ENCODE measurements around the gene DGKI.

DGKI gene

GRCh38 chr7:137633133-137633532, 213.6 kb downstream of the DGKI start:
- H2BK15ac ChIP-seq (ENCODE audit: low read length): no peak overlapping the region

GRCh38 chr7:137628216-137628615, 218.6 kb downstream of the DGKI start:
- H2BK15ac ChIP-seq (ENCODE audit: low read length): no peak overlapping the region
- H3K9ac ChIP-seq (ENCODE audit: low read depth, low read length, poor library complexity): no peak overlapping the region
- no peak overlapping the region for H2BK12ac ChIP-seq (ENCODE audit: low read length)
- no peak overlapping the region for H2BK120ac ChIP-seq (ENCODE audit: low read depth, low read length)
- H2BK5ac ChIP-seq (ENCODE audit: low read length): no peak overlapping the region
- H3K27ac ChIP-seq (replicated peaks; ENCODE audit: low read length): no peak overlapping the region
- H4K8ac ChIP-seq (ENCODE audit: low read depth, low read length): no peak overlapping the region
- H3K9me3 ChIP-seq (replicated peaks in 1 of 2; ENCODE audit: control insufficient read depth in 2 of 2, insufficient read depth in 1 of 2, low read depth in 1 of 2, low read length in 2 of 2): peaks cover 0 to 5% of the 10 kb centered on the region in 2 donors
- H3K23ac ChIP-seq (ENCODE audit: low read depth, low read length, poor library complexity): no peak overlapping the region
- no peaks in the 10 kb centered on the region for H3K4me1 ChIP-seq (ENCODE audit: control insufficient read depth in 2 of 2, insufficient read depth in 1 of 2, low read depth in 1 of 2, low read length in 2 of 2)
- no peak overlapping the region for H2AK5ac ChIP-seq (ENCODE audit: low read depth, low read length)
- H3K18ac ChIP-seq (ENCODE audit: low read length): no peak overlapping the region
- H4K91ac ChIP-seq (ENCODE audit: low read depth, low read length, poor library complexity): no peak overlapping the region
- no CpG with 5 or more reads among the region's 3 CpGs for WGBS, 2 donors (ENCODE audit: extremely low coverage in 2 of 2, insufficient read length in 2 of 2, insufficient replicate concordance in 1 of 2)
- no peak overlapping the region for H2AFZ ChIP-seq (ENCODE audit: low read length)
- no peak overlapping the region for H3K4me2 ChIP-seq (ENCODE audit: insufficient read depth, low read length, poor library complexity, severe bottlenecking)
- no peak overlapping the region for H3K4me3 ChIP-seq (ENCODE audit: low read length in 2 of 2)
- no peaks in the 10 kb centered on the region for H3K36me3 ChIP-seq (replicated peaks in 1 of 2; ENCODE audit: control insufficient read depth in 2 of 2, insufficient read depth in 2 of 2, low read length in 2 of 2)
- H3K79me1 ChIP-seq (ENCODE audit: low read depth, low read length): no peaks in the 10 kb centered on the region
- H3K27me3 ChIP-seq (ENCODE audit: control insufficient read depth in 3 of 3, insufficient read depth in 3 of 3, low read depth in 1 of 3, low read length in 3 of 3): no peaks in the 10 kb centered on the region
- DNase-seq (ENCODE audit: low spot score): no peak
- H3K4ac ChIP-seq (ENCODE audit: low read length): no peak overlapping the region
- no peak overlapping the region for H3K14ac ChIP-seq (ENCODE audit: low read length)

More at GRCh38 chr7:137633133-137633532, 213.6 kb downstream of the DGKI start:
- Histone ChIP-seq H3K4me2 (ENCODE audit: insufficient read depth, low read length, poor library complexity, severe bottlenecking) (no peak overlapping the region), H3K4ac (ENCODE audit: low read length) (no peak overlapping the region), H2AK5ac (ENCODE audit: low read depth, low read length) (no peak overlapping the region), H3K23ac (ENCODE audit: low read depth, low read length, poor library complexity) (no peak overlapping the region), H2AFZ (ENCODE audit: low read length) (no peak overlapping the region), H3K4me3 (ENCODE audit: low read length in 2 of 2) (no peak overlapping the region), H2BK12ac (ENCODE audit: low read length) (no peak overlapping the region), H3K27ac (replicated peaks; ENCODE audit: low read length) (no peak overlapping the region), H4K91ac (ENCODE audit: low read depth, low read length, poor library complexity) (no peak overlapping the region), H3K79me1 (ENCODE audit: low read depth, low read length) (no peaks in the 10 kb centered on the region), H3K18ac (ENCODE audit: low read length) (no peak overlapping the region), H3K14ac (ENCODE audit: low read length) (no peak overlapping the region), H3K27me3 (ENCODE audit: control insufficient read depth in 3 of 3, insufficient read depth in 3 of 3, low read depth in 1 of 3, low read length in 3 of 3) (no peaks in the 10 kb centered on the region), H3K9ac (ENCODE audit: low read depth, low read length, poor library complexity) (no peak overlapping the region), H4K8ac (ENCODE audit: low read depth, low read length) (no peak overlapping the region), H3K9me3 (replicated peaks in 1 of 2; ENCODE audit: control insufficient read depth in 2 of 2, insufficient read depth in 1 of 2, low read depth in 1 of 2, low read length in 2 of 2) (no peaks in the 10 kb centered on the region), H2BK120ac (ENCODE audit: low read depth, low read length) (no peak overlapping the region), H3K36me3 (replicated peaks in 1 of 2; ENCODE audit: control insufficient read depth in 2 of 2, insufficient read depth in 2 of 2, low read length in 2 of 2) (no peaks in the 10 kb centered on the region), H3K4me1 (ENCODE audit: control insufficient read depth in 2 of 2, insufficient read depth in 1 of 2, low read depth in 1 of 2, low read length in 2 of 2) (no peaks in the 10 kb centered on the region), H2BK5ac (ENCODE audit: low read length) (no peak overlapping the region)
- no peak for DNase-seq (ENCODE audit: low spot score)
- no CpG with 5 or more reads among the region's 5 CpGs for WGBS, 2 donors (ENCODE audit: extremely low coverage in 2 of 2, insufficient read length in 2 of 2, insufficient replicate concordance in 1 of 2)

- Histone ChIP-seq H2BK15ac (ENCODE audit: low read length) (no peak overlapping the region), H3K4ac (ENCODE audit: low read length) (no peak overlapping the region), H2AK5ac (ENCODE audit: low read depth, low read length) (no peak overlapping the region), H3K27me3 (ENCODE audit: control insufficient read depth in 3 of 3, insufficient read depth in 3 of 3, low read depth in 1 of 3, low read length in 3 of 3) (no peaks in the 10 kb centered on the region), H4K8ac (ENCODE audit: low read depth, low read length) (no peak overlapping the region), H3K23ac (ENCODE audit: low read depth, low read length, poor library complexity) (no peak overlapping the region), H2BK12ac (ENCODE audit: low read length) (no peak overlapping the region), H3K27ac (replicated peaks; ENCODE audit: low read length) (no peak overlapping the region), H4K91ac (ENCODE audit: low read depth, low read length, poor library complexity) (no peak overlapping the region), H3K9ac (ENCODE audit: low read depth, low read length, poor library complexity) (no peak overlapping the region), H3K79me1 (ENCODE audit: low read depth, low read length) (no peaks in the 10 kb centered on the region), H2BK120ac (ENCODE audit: low read depth, low read length) (no peak overlapping the region), H3K36me3 (replicated peaks in 1 of 2; ENCODE audit: control insufficient read depth in 2 of 2, insufficient read depth in 2 of 2, low read length in 2 of 2) (no peaks in the 10 kb centered on the region), H2BK5ac (ENCODE audit: low read length) (no peak overlapping the region), H3K4me1 (ENCODE audit: control insufficient read depth in 2 of 2, insufficient read depth in 1 of 2, low read depth in 1 of 2, low read length in 2 of 2) (no peaks in the 10 kb centered on the region), H2AFZ (ENCODE audit: low read length) (peak overlapping the region; percentile 23), H3K14ac (ENCODE audit: low read length) (no peak overlapping the region), H3K4me2 (ENCODE audit: insufficient read depth, low read length, poor library complexity, severe bottlenecking) (no peak overlapping the region), H3K9me3 (replicated peaks in 1 of 2; ENCODE audit: control insufficient read depth in 2 of 2, insufficient read depth in 1 of 2, low read depth in 1 of 2, low read length in 2 of 2) (peaks cover 0 to 5% of the 10 kb centered on the region in 2 donors), H3K4me3 (ENCODE audit: low read length in 2 of 2) (no peak overlapping the region), H3K18ac (ENCODE audit: low read length) (no peak overlapping the region)
- peak; percentile 72 for DNase-seq (ENCODE audit: low spot score)
- WGBS, 2 donors (ENCODE audit: extremely low coverage in 2 of 2, insufficient read length in 2 of 2, insufficient replicate concordance in 1 of 2): no CpG with 5 or more reads among the region's 8 CpGs
These were observed 220.2 kb downstream of the DGKI start for GRCh38 chr7:137626469-137627067.

- no peak overlapping the region for H4K8ac ChIP-seq (ENCODE audit: low read depth, low read length)
- H3K27ac ChIP-seq (replicated peaks; ENCODE audit: low read length): no peak overlapping the region
- no peak overlapping the region for H3K23ac ChIP-seq (ENCODE audit: low read depth, low read length, poor library complexity)
- H3K9ac ChIP-seq (ENCODE audit: low read depth, low read length, poor library complexity): no peak overlapping the region
- no peaks in the 10 kb centered on the region for H3K79me1 ChIP-seq (ENCODE audit: low read depth, low read length)
- H2AFZ ChIP-seq (ENCODE audit: low read length): no peak overlapping the region
- H2BK12ac ChIP-seq (ENCODE audit: low read length): no peak overlapping the region
- no peak overlapping the region for H3K18ac ChIP-seq (ENCODE audit: low read length)
- H2BK120ac ChIP-seq (ENCODE audit: low read depth, low read length): no peak overlapping the region
- no peak overlapping the region for H3K4me3 ChIP-seq (ENCODE audit: low read length in 2 of 2)
- no peak for DNase-seq (ENCODE audit: low spot score)
- H3K36me3 ChIP-seq (replicated peaks in 1 of 2; ENCODE audit: control insufficient read depth in 2 of 2, insufficient read depth in 2 of 2, low read length in 2 of 2): no peaks in the 10 kb centered on the region
- H4K91ac ChIP-seq (ENCODE audit: low read depth, low read length, poor library complexity): no peak overlapping the region
- no CpG with 5 or more reads among the region's 7 CpGs for WGBS, 2 donors (ENCODE audit: extremely low coverage in 2 of 2, insufficient read length in 2 of 2, insufficient replicate concordance in 1 of 2)
- no peaks in the 10 kb centered on the region for H3K27me3 ChIP-seq (ENCODE audit: control insufficient read depth in 3 of 3, insufficient read depth in 3 of 3, low read depth in 1 of 3, low read length in 3 of 3)
- H3K4me1 ChIP-seq (ENCODE audit: control insufficient read depth in 2 of 2, insufficient read depth in 1 of 2, low read depth in 1 of 2, low read length in 2 of 2): no peaks in the 10 kb centered on the region
- H2BK5ac ChIP-seq (ENCODE audit: low read length): no peak overlapping the region
- no peak overlapping the region for H3K14ac ChIP-seq (ENCODE audit: low read length)
- no peak overlapping the region for H3K4me2 ChIP-seq (ENCODE audit: insufficient read depth, low read length, poor library complexity, severe bottlenecking)
- no peak overlapping the region for H2BK15ac ChIP-seq (ENCODE audit: low read length)
- H3K9me3 ChIP-seq (replicated peaks in 1 of 2; ENCODE audit: control insufficient read depth in 2 of 2, insufficient read depth in 1 of 2, low read depth in 1 of 2, low read length in 2 of 2): peaks cover 0 to 5% of the 10 kb centered on the region in 2 donors
- H2AK5ac ChIP-seq (ENCODE audit: low read depth, low read length): no peak overlapping the region
- no peak overlapping the region for H3K4ac ChIP-seq (ENCODE audit: low read length)
These were observed 221.6 kb downstream of the DGKI start for GRCh38 chr7:137625197-137625596.

Data from neuronal stem cell (in vitro differentiated cells).